NCI-H2196 treated with DMSO at 0.1 percent for 48 hours (cell line): ENCODE measurements around the gene CA6.
A peak's percentile ranks its signal among the peaks of the same experiment; 100 is the strongest.
"Not testable (repeated sequence)": the region's sequence is repeated elsewhere in the genome, so short reads cannot be mapped to it uniquely, and the experiment has no call there.

Source experiments
- DNase-seq: peaks from one replicate; lab custom pipeline; 2025; ENCODE audit not compliant: unreplicated experiment; lab: John Stamatoyannopoulos, UW

The CA6 gene

GRCh38 chr1:9004031-9004699 is 58.5 kb downstream of the CA6 start:
- DNase-seq = no peak

- DNase-seq = peak; percentile 41
Measured at GRCh38 chr1:9004700-9005394, 59.2 kb downstream of the CA6 start.

- DNase-seq = no peak
Measured at GRCh38 chr1:9005395-9005708, 59.7 kb downstream of the CA6 start.

- DNase-seq = no peak
Measured at GRCh38 chr1:9006956-9007615, 61.4 kb downstream of the CA6 start.

- DNase-seq = no peak
Measured at GRCh38 chr1:9008236-9008635, 62.6 kb downstream of the CA6 start.

GRCh38 chr1:9009438-9010370 is 64.0 kb downstream of the CA6 start:
- DNase-seq = no peak

GRCh38 chr1:9010781-9011323 is 65.2 kb downstream of the CA6 start:
- DNase-seq = no peak

- no peak for DNase-seq
Measured at GRCh38 chr1:9013819-9014218, 68.2 kb downstream of the CA6 start.

GRCh38 chr1:9014475-9015375 is 69.1 kb downstream of the CA6 start:
- no peak for DNase-seq

GRCh38 chr1:9016455-9016854 is 70.8 kb downstream of the CA6 start:
- DNase-seq = no peak

- DNase-seq = no peak
Measured at GRCh38 chr1:9018333-9018732, 72.7 kb downstream of the CA6 start.

- DNase-seq = no peak
Measured at GRCh38 chr1:9019896-9020295, 74.2 kb downstream of the CA6 start.

- DNase-seq = no peak
Measured at GRCh38 chr1:9020305-9020704, 74.6 kb downstream of the CA6 start.

- DNase-seq = not testable (repeated sequence)
Measured at GRCh38 chr1:9022026-9022738, 76.5 kb downstream of the CA6 start.

GRCh38 chr1:9022773-9023172 is 77.1 kb downstream of the CA6 start:
- DNase-seq = no peak
